GM19324 (cell line): ENCODE data around the gene MAP7D1.

Experiments
- ATAC-seq: cut with Tn5 transposase; IDR thresholded peaks from one replicate; pipeline ENCODE4 v1.9.1; 2021; ENCODE audit warnings: mild to moderate bottlenecking, moderate library complexity; ENCODE audit not compliant: unreplicated experiment, low FRiP score

The MAP7D1 gene

DNA sequence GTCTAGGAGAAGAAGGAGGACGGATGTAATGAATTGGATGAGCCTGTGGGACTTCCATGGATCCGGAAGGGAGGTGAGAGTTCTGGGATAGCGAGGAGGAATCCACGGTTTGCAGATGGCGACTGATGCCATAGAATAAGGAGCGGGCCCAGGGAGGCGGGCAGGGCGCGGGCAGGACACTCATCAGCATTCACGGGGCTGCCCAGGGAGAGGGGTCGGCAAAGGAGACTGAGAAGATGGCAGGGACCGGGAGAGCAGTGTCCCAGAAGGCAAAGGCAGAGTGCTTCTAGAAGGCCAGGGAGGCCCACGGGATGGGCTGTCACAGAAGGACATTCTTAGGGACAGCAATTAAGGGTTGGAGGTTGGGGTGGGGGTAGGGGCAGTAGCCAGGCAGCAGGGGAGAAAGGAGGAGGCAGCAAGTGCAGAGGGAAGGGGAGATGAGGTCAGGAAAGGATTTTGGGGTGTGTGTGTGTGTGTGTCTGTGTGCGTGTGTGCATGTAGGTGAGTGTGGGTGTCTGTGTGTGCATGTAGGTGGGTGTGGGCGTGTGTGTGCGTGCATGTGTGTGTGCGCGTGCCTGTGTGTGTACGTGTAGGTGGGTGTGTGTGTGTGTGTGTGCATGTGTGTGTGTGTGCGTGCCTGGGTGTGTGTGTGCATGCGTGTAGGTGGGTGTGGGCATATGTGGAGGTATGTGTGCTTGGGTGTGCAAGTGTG, 29.8 kb upstream of the MAP7D1 start:
- ATAC-seq = no peak

GRCh38 chr1:36126797-36127500, 29.0 kb upstream of the MAP7D1 start:
- no peak for ATAC-seq

DNA sequence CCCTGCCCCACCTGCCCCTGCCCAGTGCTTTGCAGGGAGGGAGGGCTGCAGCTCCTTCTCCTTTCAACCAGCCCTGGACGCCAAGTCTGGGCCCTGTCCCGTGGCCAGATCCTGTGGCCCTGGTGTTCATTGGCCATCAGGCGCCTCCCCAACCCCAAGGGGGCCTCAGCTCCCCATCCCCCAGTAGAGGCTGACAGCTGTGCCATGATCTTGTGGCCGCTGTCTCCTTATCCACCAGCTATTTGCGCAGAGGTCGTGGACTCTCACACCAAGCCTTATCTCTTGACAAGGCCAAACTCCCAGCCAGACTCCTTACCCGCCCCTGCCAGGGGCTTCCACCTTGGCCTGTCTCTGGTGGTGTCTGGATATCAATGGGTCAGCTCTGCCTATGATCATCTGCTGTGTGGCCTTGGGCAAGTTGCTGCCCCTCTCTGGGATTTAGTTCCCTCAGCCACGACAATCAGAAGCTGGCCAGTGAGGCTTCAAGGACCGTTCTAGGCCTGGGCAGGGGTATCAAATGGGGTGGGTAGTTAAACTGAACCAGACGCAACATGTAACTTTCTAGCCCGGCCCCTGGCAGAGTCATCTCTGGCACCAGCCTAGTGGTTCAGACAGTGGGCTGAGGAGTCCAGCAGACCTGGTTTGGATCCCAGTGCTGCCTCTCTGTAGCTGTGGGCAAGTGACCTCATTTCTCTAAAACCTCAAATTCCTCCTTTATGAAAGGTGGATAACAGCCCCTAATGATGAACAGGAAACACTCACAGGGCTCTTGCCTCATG, 27.6 kb upstream of the MAP7D1 start:
- ATAC-seq = no peak

- no peak for ATAC-seq
These were observed 27.1 kb upstream of the MAP7D1 start for GRCh38 chr1:36128905-36129206.

GRCh38 chr1:36132029-36132428, 23.9 kb upstream of the MAP7D1 start:
- no peak for ATAC-seq

GRCh38 chr1:36133484-36133883, 22.5 kb upstream of the MAP7D1 start:
- ATAC-seq = no peak

DNA sequence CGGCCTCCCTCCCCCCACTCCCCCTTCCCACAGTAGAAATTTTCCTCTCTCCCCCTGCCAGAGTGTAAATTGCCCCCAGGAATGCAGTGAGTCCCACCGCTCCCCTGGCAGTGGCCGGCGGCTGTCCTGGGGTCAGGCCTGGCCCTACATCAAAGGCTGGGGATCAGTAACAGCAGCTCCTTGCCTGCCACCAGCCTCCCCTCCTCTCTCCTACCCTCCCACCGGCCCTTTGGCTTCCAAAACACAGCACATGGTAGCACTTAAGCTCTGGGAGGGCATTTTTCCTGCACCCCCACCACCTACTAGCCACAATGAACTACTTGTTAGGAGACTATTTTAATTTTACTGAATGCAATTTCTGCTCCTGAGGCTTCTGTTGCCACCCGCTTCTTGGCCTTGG, 21.9 kb upstream of the MAP7D1 start:
- ATAC-seq = no peak

GRCh38 chr1:36134505-36135329, 21.2 kb upstream of the MAP7D1 start:
- no peak for ATAC-seq

DNA sequence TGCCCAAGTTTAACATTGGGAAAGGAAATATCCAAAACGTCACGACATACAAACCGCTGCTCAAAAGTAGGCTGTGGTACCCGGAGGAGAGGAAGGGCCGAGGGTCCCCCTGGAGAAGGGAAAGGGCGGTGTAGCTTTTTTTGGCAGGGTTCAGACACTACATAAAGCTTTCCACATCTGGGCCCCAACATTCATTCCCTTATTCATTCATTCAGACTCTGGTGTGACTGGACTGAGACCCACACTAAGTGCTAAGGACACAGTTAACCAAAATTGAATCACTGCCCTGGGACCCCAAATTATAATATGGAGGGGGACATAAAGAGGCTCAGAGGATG, 20.7 kb upstream of the MAP7D1 start:
- ATAC-seq = no peak

GRCh38 chr1:36135796-36136195, 20.2 kb upstream of the MAP7D1 start:
- no peak for ATAC-seq

GRCh38 chr1:36136535-36136934, 19.4 kb upstream of the MAP7D1 start:
- no peak for ATAC-seq

GRCh38 chr1:36137226-36137625, 18.7 kb upstream of the MAP7D1 start:
- no peak for ATAC-seq

DNA sequence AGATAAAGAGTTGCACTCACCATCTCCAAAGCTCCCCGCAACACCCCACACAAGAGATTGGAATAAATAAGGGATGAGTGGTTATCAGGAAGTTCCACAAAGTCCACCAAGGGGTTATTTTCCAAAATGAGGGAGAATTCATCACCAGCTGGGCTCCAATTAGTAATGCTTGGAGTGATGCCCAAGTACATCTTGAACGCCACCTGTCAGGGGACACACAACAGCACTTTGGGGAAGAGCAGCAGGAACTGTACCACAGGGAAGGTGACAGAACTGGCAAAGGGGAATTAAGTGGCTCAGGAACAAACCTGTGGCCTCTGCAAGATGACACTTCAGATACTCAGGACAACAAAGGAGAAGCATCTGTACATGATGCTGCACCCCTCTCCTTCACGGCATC, 18.2 kb upstream of the MAP7D1 start:
- ATAC-seq = no peak

GRCh38 chr1:36139521-36139920, 16.4 kb upstream of the MAP7D1 start:
- no peak for ATAC-seq

- ATAC-seq = no peak
These were observed 13.8 kb upstream of the MAP7D1 start for GRCh38 chr1:36142121-36142520.

DNA sequence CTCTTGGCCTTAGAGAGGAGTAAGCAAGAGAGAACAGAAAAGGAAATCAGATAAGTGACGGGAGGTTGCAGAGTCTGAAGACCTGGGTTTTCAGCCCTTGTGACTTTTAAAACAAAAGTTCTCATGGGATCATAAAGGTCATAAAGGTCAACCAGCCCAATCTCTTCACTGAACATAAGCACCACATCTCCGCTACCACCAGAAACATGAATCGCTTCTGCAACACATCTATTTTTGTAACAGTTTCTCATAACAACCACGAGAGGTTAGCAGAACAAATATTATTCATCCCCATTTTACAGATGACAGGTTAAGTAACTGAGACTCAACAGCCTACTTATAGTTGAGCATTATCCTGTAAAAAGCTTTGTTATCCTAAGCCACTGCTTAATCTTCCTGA, 12.5 kb upstream of the MAP7D1 start:
- peak; percentile 48 for ATAC-seq

DNA sequence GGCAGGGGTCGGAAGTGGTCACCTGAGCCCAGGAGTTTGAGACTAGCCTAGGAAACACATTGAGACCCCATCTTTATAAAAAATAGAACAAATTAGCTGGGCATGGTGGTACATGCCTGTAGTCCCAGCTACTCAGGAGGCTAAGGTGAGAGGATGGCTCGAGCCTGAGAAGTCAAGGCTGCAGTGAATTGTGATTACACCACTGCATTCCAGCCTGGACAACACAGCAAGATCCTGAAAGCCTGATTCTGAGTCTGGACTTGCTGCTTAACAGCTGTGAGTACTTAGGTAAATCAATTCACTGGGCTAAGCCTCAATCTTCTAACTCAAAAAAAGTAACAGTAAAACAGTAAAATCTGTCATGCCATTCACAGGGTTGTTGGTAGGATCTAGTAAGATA, 11.5 kb upstream of the MAP7D1 start:
- ATAC-seq = no peak

DNA sequence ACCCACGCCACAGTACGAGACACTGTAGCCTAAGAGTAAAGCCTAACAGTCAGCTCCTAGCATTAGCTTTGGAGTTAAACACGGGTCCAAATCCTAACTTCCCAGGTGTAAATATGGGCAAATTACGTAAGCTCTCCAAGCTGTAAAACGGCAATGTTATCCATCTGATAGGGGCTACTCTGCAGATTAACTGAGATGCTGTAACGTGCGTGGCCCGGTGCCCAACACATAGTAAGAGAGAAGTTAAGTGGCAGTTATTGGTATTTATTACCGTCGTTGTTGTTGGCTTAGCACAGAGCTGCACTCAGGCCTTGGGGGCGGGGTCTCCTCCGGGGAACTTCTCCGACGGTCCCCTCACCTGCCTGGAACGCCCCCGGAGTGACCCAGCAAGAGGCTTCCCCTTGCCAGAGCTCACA, 7.1 kb upstream of the MAP7D1 start:
- ATAC-seq = no peak

GRCh38 chr1:36149237-36149972, 6.6 kb upstream of the MAP7D1 start, which contains the start of gene TRAPPC3:
Gene TRAPPC3, minus strand, starts transcription at chr1:36149486. Its CDS starts 108 bp downstream, at chr1:36149378.
- peak; percentile 93 for ATAC-seq

GRCh38 chr1:36149973-36150295, 6.0 kb upstream of the MAP7D1 start:
- ATAC-seq = peak; percentile 1
